Activated T-helper 1 cell treated with anti-CD3 and anti-CD28 coated beads, Interleukin-2, amount 50 U/mL, for 16 hours (primary cell): ENCODE results near the gene DOCK8.

Source experiments
- DNase-seq, 2 donors: peaks; one replicate each; pipeline ENCODE4 v3.0.0-alpha.2; 2020; ENCODE audit warnings: low read depth in 1 of 2, low spot score in 1 of 2

DOCK8 gene

GRCh38 chr9:266228-266627 is 51.6 kb downstream of the DOCK8 start:
- DNase-seq = no peak

DNA sequence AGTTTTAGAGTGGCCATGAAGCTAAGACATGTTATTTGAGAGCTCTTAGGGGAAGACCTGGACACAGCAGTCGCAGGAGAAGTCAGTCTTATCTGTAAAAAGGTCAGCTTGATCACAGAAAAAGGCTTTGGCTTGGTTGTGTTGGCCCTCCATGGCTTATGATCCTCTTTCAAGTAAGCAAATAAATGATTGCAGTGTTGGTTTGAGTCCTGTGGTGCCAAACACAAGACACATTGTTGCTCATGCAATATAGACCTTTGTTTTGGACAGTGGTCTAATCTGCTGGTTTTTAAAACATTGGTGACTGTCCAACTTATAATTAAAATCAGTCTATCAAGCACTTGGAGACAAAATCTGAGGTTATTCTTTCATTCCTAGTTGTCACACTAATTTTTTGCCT is 54.0 kb downstream of the DOCK8 start:
- no peak for DNase-seq

- DNase-seq = no peak
Observed at GRCh38 chr9:269081-269711, 54.5 kb downstream of the DOCK8 start.

DNA sequence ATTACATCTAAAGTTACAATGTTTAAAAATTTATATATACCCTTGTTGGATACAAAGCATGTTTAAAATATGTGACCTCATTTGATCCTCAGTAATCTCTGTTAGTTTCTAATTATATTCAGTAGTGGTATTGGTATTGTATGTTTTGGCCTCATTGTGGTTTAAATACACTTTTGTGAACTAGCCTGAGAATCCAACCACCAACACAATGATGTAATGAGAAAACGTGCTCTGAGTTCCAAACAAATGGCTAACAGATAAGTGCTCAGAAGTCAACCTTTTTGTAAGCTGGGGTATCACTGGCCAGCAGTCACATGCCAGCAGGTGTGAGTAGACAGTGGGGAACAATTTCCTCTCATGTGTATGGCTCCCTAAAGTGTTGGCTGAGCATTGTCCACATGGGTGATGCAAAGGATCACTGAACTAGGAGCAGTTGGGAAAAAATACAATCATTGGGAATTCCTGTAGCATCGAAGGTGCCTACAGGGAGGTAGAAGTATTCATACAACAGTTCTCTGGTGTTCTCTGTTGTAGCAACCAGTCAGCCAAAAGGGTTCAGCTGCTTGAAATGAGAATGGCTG is 56.1 kb downstream of the DOCK8 start:
- DNase-seq = no peak

DNA sequence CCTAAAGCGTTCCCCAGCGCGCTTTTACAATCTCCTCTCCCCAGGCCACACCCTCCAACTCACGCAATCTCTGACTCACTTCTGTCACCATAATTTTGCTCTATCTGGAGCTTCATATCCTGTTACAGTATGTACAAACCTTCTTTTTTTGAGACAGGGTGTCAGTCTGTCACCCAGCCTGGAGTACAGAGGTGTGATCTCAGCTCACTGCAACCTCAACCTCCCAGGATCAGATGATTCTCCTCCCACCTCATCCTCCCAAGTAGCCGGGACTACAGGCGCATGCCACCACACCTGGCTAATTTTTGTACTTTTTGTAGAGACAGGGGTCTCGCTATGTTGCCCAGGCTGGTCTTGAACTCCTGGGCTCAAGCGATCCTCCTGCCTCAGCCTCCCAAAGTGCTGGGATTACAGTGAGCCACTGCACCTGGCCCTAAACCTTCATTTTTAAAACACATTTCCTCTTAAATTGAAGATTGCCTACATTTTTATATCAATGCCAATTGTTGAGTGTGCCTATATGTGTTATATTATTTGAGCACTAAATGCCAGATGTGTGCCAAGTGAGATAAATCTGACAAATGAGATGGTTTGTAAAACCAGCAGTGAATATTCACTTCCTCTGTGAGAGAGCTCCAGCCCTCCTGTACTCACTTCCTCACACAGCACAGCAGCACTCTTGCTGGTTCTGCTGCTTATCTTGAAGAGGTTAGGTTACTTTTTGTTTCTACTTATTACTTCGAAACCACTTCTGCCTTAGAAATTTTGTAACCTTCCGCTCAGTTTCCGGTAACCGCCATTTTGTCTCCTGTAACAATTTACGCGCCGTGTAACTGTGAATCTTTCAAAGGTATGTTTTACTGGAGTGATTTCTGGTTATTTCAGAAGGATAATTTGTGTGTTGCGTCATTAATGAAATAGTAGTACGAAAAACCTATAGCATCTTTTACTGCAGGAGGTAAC is 57.9 kb downstream of the DOCK8 start:
- peak; percentile 38 to 54 for DNase-seq

- no peak for DNase-seq
Observed at GRCh38 chr9:274406-274805, 59.7 kb downstream of the DOCK8 start.

- no peak for DNase-seq
Observed at GRCh38 chr9:277601-278295, 63.1 kb downstream of the DOCK8 start.

GRCh38 chr9:278651-279050 is 64.0 kb downstream of the DOCK8 start:
- no peak for DNase-seq

DNA sequence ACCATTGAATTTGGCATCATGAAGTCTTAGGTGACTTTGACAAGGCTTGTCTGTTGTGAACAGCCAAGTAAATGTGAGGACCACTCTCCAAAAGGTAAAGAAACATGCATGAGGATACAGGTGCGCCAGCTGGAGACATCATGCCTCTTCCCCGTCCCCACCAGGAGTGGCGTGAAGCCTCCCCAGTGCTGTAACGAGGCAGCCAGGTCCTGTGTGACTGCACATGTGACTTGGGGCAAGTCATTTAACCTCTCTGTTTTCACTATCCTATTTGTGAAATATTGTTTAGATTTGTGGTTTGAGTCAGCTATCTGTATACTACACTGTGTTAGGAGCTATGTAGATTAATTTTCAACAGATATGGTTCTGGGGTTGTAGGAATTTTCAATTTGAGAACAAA is 65.0 kb downstream of the DOCK8 start:
- no peak for DNase-seq

DNA sequence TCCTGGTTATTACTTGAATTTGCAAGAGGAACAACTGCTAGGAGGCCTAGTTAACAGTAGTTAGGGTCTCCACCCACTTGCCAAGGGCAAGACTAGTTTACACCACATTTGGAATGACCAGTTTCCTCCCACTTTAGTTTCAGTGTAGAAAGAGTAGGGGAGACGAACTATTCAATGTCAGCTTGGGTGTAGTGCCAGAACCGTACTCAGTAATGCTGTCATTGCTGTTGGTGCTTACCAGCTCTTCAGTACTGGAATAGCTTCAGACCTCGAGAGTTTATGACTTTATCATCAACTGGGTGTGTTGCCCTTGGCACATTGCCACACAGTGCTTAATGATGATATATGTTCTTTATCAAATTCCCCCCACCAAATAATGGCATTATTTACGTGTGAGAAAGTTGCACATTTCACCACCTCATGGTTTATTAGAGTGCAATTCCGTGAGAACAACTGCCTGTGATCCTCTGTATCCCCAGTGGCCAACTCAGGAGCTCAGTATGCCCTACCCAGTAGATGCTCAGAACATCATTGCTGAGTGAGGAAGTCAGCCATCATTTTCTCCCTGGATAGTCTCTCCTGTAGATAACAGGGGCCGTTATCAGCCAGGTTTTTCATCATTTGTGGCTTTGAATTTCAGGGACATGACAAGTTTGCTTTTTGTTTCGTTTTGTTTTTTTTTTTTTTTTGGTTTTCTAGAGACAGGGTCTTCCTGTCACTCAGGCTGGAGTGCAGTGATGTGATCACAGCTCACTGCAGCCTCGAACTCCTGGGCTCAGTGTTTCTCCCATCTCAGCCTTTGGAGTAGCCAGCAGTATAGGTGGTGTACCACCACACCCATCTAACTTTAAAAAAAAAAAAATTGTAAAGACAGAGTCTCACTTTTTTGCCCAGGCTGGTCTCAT is 67.3 kb downstream of the DOCK8 start:
- no peak for DNase-seq

- DNase-seq = no peak
Observed at GRCh38 chr9:286071-286740, 71.5 kb downstream of the DOCK8 start.

DNA sequence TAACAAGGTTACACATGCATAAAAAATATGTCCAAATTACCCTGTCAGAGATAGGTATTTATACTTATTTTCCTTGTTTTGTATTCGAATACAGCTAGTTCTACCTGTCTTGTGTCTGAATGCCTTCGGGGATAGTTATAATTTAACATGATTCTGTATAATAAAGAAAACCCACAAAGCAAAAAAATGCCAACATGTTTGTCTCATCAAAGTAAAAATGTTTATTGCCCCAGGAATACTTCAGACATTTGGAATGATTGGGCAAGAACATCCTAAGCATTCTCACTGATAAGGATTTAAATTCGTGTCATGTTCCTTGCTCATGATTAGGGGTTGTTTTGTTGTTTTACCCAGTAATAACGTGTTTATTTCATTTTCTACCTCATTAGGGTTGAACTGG is 74.5 kb downstream of the DOCK8 start:
- no peak for DNase-seq

DNA sequence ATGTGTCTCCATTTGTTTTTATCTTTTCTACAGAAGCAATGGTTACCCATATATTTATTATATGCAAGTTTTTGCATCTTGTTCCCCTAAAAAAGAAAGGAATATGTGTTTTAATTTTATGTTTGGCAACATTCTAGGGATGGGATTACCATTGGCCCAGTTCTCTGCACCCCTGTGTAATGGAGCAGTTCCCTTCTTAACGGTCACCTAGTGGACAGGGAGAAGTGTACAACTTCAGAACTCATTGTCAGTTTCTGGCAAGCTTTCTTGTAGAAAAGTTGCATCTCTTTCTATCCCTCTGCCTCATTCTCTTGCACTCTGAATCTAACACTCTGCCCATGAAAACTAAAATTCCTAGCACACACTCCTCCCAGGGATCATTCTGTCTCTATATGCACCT is 78.2 kb downstream of the DOCK8 start:
- DNase-seq = no peak

DNA sequence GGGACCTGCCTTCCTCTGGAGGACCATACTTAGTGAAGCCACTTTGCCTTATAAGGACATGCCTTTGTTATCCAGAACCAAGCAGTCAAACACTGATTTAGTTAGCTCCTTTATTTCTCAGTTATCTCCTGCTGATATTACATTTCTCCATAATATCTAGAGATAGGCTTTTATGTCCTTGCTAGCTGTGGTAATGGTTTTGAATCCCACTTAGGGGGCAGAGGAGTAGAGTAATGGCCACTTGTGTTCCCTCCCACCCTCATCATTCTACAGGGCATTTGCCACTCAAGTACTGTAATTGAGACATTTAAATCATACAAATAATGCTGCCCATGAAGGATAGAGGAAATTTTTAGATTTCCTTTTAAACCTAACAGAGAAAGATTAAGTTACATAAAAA is 80.9 kb downstream of the DOCK8 start:
- DNase-seq = no peak

GRCh38 chr9:296411-296810 is 81.7 kb downstream of the DOCK8 start:
- no peak for DNase-seq

DNA sequence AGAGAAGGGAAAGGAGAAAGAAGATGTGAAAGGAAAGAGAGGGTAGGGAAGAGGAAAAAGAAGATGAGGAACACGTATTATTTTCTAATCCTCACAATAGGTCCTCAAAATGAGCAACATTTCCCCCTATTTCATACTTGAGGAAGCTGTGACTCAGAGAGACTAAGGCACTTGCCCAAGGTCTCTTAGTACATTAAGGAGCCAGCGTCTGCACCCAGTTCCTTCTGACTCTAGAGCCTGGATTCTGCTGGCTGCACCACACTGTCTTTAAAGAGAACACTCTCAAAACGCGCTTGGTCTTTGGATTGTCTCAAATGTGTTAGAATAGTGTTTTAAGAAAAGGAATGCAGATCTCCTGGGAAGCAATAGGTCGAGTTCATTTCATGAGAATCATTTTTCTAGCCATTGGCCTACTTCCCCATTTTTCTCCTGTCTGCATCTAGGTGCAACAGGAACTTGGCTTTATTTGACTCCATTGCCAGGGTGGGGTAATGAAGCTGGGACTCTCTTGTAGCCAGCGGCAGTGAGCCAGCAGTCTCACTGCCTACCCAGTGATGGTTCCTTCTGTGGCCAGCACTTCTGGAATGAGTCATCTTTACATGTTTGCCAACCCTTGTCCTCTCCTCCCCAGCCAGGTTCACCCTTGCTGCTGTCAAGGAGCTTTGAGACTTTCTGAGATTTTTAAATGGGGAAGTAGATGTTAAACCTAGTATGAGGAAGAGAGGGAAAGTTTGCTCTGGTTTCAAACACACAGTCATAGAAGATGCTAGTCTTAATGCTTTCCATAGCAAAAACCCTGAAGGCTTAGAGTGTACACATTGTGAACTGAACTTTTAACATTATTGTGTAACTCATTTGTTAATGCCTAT is 82.7 kb downstream of the DOCK8 start:
- no peak for DNase-seq

GRCh38 chr9:303502-303901 is 88.8 kb downstream of the DOCK8 start:
- DNase-seq = no peak

GRCh38 chr9:304106-304505 is 89.4 kb downstream of the DOCK8 start:
- no peak for DNase-seq

- no peak for DNase-seq
Observed at GRCh38 chr9:304519-305185, 90.0 kb downstream of the DOCK8 start.
